ENCODE data around the gene KRT79.

KRT79 gene

DNA sequence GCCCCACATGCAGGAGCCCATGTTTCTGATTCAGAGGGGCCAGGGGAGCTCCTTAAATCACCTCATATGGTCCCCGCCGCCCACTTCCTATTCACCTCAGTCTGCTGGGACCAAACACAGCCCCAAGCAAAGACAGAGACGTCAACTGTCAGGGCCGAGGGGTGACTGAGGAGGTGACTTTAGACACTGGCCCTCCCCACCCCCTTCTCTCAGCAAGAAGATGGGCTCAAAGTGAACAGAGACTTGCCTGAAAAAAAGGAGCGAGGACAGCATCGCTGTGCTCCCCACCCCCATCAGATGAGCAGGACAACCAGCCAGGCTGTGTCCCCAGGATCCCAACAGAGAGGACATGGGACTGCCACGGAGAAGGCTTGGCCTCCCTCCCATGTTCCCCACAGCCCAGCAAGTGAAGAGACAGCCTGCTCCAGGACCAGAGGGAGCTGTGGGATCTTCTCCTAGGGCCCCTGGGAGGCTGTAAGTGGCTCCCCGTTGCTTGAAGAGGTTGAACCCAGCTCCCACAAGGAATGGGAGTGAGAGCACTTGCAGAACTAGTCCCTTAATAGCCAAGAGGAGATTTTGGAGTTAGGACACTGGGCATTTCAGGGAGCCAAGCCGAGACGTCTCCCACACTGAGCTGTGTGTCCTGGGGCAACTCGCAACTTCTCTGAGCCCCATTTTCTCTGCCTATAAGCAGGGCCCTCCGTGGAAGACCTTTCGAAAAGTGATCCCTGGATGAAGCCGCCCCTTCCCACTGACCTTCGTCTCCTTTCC lies 1.3 kb upstream of the KRT79 start:
- no peak for DNase-seq (ENCODE audit: low read depth in 4 of 4, low spot score in 1 of 4)

DNA sequence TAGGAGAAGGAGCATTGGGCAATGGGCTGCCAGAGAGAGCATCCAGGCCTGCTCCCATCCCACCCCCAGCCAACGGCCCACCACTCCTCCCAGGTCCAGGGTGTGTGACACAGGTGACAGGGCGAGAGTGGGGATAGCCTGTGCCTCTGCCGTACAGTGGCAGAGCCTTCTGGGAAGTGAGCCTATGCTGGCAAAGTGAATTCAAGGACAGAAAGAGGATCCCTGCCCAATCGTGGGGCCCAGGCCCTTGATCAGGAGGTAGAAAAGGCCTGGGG lies 553 bp upstream of the KRT79 start:
- DNase-seq (ENCODE audit: low read depth in 4 of 4, low spot score in 1 of 4) = no peak

DNA sequence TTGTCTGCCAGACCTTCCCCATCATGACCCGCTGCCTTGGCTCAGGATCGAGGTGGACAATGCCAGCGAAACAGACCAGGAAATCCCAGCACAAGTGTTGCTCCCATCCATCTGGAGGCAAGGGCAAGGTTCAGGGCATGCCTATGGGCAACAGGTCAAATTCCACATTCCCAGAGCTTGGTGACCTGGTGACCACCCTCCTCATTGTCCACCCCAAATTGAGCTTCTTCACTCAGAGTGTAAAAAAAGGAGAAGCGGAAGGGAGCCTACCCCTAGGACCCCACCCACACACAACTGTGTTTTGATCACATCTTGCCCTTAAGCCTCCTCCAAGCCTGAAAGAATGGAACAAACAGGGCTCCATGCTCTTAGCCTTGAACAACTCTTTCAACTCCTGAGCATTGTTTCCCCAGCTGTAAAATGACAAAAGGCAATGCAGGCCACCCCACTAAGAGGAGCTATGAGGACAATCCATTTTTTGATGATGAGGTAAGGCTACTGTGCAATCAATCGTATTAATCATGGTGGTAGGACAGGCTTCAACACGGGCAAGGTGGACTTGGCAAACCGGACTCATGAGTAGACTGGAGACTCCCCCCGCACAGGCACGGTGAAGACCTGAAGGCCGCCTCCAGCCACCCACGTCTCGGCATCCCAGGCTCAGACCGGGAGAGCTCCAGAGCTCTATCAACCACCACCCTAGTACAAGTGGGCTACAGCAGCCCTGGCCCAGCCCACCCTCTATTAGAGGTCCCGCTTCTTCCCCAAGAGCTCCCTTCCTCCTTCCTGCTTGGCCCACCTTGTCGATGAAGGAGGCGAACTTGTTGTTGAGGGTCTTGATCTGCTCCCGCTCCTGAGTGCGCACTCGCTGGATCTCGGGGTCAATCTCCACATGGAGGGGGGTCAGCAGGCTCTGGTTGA lies 866 bp downstream of the KRT79 start:
- DNase-seq (ENCODE audit: low read depth in 4 of 4, low spot score in 1 of 4) = no peak

DNA sequence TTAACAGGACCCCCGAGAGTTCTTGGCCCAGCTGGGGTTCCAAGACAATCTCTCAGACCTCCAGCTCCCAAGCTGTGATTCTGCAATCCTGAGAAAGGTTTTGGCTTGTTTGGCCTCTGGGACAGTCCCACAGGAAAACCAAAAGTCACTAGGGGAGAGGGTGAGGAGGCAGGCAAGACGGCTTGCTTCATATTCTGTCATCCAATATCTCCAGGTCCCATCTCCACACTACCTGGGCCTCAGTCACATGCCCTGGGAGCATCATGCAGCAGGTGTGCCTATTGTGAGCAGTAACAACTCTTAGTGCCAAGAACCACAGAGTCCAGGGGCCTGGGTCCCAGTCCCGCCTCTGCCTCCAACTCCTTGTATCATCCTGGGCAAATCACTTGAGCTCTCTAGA lies 1.7 kb downstream of the KRT79 start:
- no peak for DNase-seq (ENCODE audit: low read depth in 4 of 4, low spot score in 1 of 4)

DNA sequence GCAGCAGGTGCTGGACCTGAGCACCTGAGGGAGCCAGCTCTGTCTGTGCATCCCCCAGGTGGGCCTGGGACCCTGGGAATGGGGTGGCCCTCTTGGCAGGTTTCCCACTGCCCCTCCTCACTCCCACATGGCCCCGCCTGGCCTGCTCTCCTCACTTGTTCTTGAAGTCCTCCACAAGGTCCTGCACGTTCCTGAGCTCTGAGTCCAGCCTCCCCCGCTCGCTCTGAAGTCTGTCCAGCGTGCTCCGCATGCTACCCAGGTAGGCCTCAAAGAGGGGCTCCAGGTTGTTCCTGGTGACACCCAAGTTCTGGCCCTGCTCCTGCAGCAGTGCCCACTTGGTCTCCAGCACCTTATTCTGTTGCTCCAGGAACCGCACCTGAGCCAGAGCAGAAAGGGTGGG lies 2.9 kb downstream of the KRT79 start:
- no peak for DNase-seq (ENCODE audit: low read depth in 4 of 4, low spot score in 1 of 4)

DNA sequence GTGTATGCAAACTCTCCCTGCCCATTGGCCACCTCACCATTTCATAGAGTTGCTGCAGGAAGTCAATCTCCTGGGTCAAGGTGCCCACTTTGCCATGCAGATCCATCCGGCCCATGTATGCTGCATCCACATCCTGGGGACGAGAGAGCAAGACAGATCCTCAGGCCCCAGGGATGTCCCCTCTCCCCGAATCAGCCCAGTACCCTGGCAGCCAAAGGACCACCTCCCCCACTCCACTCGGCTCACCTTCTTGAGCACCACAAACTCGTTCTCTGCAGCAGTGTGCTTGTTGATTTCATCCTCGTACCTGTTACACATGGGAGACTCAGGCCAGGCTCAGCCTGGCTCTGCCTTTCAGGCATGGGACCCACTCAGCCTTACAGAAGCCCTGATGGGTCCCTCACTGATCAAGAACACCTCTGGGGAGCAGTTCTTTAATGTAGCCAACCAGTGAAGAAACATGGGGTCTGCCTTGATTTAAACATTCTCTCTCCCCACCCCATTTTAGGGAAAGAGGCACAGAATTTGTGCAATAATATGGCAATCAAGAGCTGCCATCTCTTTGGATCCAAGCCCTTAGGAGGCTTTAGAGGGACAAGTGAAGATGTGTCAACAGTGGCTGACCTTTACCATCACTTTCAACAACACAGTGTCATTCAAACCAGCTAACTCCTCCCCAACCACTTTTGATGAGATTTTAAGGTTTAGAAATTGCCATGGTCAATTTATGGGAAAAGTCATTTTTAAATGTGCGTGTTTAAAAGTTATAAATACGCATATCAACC lies 3.9 kb downstream of the KRT79 start:
- no peak for DNase-seq (ENCODE audit: low read depth in 4 of 4, low spot score in 1 of 4)

DNA sequence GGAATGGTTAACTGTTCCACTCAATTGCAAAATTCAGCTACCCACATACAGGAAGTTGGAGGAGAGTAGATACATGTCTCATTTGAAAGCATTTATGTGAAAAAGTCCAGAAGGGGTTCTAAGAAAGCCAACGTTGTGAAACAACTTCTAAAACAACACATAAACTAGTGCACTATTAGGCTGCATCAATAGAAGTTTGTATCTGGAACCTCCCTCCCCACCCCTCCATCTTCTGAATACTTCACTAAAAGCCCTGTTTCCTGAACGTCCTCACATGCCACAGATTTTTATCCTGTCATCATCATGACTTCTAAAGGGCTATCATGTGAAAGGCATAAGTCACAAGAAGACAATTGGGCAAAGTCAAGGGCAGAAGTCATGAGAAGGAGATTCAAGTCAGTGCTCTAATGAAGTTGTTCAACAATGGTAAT lies 5.5 kb downstream of the KRT79 start:
- no peak for DNase-seq (ENCODE audit: low read depth in 4 of 4, low spot score in 1 of 4)

DNA sequence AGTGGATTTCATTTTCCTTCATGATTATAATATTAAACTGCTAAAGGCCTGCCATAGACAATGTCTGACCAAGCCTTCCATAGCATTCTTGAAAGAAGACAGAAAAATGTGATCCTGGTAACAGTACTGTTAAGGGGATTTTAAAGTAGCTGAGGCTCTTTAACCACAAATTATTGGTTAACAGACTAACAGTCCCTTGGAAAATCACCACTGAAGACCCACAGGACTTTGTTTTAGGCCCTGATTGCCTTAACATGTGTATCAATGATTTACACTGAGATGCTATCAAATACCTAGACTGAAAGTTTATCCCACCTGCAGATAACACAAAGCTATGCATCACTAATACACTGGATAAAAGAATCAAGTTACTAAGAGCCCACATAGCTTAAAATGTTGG lies 6.0 kb downstream of the KRT79 start:
- DNase-seq (ENCODE audit: low read depth in 4 of 4, low spot score in 1 of 4) = no peak

DNA sequence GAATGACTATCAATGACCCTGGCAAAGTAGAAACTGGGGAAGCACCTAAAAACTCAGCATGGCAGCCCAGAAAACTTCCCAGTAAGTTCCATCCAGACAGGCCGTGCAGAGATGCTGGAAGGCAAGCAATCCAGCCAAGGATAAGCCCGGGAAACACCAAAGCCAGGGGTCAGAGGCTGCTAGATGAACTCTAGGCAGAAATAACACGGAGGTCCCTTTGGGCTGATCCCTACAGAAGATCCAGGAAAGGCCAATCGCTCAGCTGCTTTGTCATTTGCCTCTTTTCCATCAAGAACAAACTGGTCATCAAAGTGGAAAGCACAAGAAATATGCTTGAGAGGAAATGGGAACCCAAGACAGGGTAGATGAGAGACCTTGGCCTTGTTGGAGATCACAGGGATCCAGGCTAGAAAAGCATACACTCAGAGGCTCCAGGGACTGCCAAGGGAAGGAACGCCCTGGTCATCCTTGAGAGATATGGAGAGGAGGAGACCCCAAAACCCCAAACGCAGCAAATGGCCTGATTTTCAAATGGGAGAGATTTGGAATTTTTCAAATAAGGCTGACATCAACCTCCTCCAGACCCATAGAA lies 6.5 kb downstream of the KRT79 start:
- no peak for DNase-seq (ENCODE audit: low read depth in 4 of 4, low spot score in 1 of 4)

DNA sequence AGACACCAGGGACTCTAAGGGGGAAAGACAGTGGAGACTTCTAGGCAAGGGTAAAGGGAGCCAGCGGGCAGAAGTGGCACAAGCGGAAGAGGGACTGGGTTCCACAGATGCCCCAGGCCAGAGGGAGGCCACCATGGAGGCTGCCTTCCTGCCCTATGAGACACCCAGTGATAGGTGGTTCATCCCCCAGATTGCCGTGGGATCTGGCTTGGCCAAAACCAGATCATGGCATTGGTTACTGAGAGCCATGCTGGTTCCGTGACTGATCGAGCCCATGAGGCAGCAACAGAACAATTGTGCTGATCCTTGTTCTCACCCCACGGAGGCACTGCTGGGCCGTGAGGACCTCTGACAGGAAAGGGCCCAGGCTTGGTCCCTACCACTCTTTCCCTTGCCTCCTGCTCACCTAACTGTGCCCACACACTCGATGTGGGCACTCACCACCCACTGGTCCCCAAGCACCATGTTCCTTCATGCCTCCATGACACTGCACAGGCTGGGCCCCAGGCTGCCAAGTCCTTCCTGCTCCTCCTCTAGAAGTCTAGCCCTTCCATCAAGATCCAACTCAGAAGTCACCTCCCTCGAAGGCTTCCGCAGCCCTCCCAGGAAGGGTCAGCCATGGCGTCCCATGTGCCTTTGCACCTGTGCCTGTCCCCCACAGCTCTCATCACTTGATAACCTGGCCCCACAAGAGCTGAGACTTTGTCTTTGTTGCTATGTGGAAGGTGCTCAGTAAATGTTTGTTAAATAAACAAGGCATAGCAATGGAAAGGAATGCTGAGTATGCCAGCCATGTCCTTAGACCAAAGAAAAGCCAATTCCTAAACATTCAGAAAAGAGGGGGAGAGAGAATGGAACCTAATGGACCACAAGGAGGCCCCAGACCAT lies 7.3 kb downstream of the KRT79 start:
- no peak for DNase-seq (ENCODE audit: low read depth in 4 of 4, low spot score in 1 of 4)

DNA sequence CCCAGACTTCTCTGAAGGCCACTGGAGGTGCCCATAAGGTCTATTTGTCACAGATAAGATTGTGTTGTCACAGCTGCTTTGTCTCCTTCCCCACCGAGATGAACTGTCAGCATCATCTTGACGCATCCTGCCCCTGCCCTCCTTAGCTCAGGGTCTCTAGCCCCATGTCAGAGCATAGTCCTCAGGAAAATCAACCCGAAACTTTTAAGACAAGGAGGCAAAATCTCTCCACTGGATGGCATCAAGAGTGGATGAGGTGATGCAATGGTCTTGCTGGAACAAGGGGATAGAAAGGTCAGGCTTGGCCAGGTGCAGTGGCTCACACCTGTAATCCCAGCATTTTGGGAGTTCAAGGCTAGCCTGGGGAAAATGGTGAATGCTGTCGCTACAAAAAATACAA lies 8.2 kb downstream of the KRT79 start:
- no peak for DNase-seq (ENCODE audit: low read depth in 4 of 4, low spot score in 1 of 4)

DNA sequence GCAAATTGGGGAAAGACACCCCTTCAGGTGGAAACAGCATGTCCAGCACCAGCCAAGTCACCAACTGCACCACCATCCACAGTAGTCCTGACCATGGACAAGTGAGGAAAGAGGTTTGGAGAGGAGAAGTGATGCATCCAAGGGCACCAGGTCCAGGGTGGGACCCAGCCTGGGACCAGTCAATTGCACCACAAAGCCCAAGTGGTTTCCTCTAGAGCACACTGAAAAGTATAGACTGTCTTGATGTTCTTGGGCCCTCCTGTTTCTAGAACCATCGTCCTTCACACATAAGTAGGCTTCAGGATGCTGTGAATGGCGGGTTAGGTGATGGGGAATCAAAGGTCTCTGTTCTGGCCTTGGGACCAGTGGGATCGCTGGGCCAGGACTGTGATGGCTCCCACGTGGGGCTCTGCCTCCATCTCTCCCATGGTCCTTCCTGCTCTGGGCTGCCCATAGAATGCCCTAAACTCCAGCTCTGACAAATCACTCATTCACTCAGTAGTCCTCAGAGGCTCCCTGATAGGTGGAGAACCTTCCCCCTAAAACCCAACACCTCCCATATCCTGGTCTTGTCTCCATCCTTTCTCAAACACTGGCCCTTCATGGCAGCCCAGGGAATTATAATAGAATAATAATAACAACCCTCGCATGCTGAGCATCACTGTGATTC lies 9.2 kb downstream of the KRT79 start:
- DNase-seq (ENCODE audit: low read depth in 4 of 4, low spot score in 1 of 4) = no peak

DNA sequence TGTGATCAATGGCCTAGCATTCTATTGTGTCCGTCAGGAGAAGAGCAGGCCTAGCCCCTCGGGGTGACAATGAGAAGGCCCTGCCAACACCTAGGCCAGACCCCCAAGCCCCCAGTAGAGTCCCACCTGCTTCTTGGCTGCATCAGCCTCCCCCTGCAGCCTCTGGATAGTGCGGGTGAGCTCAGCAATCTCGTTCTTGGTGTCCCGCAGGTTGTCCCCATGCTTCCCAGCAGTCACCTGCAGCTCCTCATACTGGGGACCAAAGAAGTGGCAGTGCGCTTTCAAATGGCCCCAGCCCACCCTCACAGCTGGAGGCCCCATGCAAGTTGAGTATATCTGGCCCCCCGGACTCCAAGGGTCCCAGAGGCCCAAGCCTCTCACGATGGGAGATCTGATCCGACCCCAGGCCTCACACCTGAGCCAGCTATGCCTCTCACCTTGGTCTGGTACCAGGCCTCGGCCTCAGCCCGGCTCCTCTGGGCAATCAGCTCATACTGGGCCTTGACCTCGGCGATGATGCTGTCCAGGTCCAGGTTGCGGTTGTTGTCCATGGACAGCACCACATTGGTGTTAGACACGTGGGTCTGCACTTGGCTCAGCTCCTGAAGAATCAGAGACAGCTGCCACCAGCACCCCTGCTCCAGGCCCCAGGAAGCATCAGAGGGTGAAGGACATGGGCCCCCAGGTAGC lies 10.2 kb downstream of the KRT79 start:
- no peak for DNase-seq (ENCODE audit: low read depth in 4 of 4, low spot score in 1 of 4)

DNA sequence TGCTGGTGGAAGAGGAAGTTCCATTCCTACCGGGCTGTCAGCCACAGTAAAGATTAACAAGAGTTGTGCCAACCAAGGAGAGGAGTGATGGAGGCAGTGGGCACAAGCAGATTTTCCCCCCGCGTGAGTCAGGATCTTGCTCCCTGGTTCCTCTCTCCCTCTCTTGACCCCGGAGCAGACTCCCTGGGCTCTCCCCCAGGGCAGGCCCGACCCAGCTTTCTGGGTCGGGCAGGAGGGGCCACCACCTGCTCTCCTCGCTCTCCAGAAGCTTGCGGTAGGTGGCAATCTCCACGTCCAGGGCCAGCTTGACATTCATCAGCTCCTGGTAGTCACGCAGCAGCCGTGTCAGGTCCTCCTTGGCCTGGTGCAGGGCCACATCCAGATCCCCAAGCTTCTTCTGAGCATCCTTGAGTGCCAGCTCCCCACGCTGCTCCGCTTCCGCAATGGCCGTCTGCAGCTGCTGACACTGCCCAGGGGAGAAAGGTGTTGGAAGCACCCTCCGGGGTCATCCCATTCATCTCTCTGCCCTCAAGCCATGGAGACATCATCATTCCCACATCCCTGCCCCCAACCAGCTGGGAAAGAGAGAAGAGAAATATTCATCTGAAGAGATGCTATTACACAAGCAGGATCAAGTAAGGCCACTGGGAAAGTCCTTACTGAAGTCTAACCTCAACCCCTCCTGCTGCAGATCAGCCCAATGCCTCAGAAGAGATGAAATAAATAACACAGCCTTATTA lies 11.2 kb downstream of the KRT79 start:
- no peak for DNase-seq (ENCODE audit: low read depth in 4 of 4, low spot score in 1 of 4)

DNA sequence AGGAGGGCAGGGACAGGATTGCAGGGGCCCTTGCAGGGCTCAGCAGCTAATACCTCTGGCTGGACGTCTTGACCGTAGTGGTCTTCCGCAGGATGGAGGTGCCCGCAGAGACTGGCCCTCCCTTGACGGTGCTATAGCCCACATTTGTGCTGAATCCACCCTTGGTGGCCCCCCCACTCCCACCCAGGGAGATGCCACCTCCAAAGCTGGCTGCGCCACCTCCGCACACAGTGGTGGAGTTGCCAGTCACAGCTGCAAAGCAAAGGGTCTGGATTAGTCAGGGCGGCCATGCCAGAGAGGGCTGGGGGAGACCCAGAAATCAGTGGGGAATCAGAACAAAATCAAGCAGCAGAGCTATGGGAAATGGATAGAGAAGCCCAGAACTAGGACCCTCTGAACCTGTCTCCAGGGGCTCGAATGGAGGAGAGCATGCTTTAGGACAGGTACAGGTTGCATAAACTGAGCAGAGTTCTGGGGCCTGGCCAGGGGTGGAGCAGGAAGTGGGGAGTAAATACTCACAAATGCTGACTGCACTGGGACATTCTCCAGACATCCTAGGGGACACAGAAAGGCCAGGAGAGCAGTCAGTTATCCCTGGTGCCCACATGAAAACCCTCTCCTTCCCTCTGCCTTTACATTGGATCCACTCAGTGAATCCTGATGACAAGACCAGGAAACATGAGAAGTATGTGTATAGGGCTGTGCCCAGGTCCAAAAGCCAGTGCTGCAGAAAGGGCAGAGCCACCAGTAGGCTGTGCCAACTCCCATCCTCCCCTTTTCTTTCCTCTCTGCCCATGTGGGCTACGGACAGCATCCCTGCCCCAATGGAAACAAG lies 12.1 kb downstream of the KRT79 start:
- no peak for DNase-seq (ENCODE audit: low read depth in 4 of 4, low spot score in 1 of 4)

DNA sequence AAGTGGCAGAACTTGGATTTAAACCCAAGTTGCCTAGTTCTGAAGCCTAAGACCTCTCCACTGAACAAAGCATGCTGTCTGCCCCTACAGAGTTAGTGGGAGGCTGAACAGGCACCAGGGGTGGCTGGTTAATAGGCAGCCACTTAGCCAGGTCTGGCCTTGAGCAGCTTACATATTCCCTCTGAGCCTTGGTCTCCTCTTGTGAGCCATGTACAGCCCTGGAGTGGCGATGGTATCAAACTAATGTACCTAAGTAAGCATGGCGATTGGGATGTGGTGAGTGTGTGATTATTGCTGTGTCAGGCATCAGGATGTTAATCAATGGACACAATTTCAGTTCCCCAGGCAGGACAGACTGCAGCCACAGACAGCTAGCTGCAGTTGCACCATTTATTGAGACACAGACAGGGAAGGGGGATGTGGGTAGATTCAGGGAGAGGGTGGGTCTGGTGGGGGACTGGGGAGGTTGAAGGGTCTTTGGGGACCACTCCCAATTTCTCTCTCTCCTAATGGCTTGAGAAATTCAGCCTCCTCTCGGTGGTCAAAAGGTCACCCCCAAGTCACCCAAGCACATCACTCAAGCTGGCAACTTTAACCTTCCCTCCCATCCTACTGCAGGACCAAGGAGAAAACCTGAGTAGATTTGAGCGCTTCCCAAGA lies 12.9 kb downstream of the KRT79 start:
- no peak for DNase-seq (ENCODE audit: low read depth in 4 of 4, low spot score in 1 of 4)

DNA sequence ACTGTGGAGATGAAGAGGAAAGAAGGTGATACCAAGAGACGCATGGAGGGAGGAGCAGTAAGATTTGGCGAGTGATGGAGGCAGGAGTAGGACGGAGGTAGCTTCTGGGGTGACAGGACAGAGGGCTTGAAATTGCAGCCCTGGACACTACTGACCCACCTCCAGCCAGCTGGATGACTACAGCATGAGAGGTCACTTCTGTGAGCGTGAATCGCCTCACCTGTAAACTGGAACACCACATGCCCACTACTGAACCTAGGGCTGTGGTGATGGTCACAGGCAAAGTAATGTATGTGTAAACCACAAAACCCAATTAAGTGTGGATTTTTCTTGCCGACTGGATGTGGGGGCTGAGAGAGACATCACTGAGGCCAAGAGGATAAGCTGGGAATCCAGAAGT lies 13.6 kb downstream of the KRT79 start:
- DNase-seq (ENCODE audit: low read depth in 4 of 4, low spot score in 1 of 4) = no peak

Measured in stimulated activated CD4-positive, alpha-beta T cell treated with anti-CD3 and anti-CD28 coated beads, Interleukin-1b, Interleukin-23, amount 100 ng/mL, for 24 hours (primary cell).